Upper lobe of left lung (tissue), 6 donors: ENCODE measurements around the gene CCDC127. TPM values are rescaled to one million over a fixed set of nuclear protein-coding genes. Genes with fewer than 3 reads are reported as not detected.
"Not testable (repeated sequence)": the region's sequence is repeated elsewhere in the genome, so short reads cannot be mapped to it uniquely, and the experiment has no call there.

Experiments used
- ATAC-seq, 2 donors: fragments of 200-7000 bp; cut with Tn5 transposase; one replicate each; pipeline ENCODE4 v1.9.1; 2022; ENCODE audit warnings: mild to moderate bottlenecking in 2 of 2, moderate library complexity in 2 of 2; ENCODE audit not compliant: low FRiP score in 2 of 2
- DNase-seq, 2 donors: peaks; one replicate each; pipeline ENCODE4 v3.0.0-alpha.2; 2019 to 2020
- H3K27ac ChIP-seq, 4 donors: fragments of 200-600 bp; sonication (generic); one replicate each; pipeline ENCODE4 v1.5.1; 2016 to 2019
- H3K27me3 ChIP-seq, 4 donors: fragments of 200-600 bp; sonication (generic); one replicate each; pipeline ENCODE4 v1.5.1; 2017 to 2019
- H3K36me3 ChIP-seq, 4 donors: fragments of 200-600 bp; sonication (generic); one replicate each; pipeline ENCODE4 v1.5.1; 2016 to 2019
- H3K4me1 ChIP-seq, 4 donors: fragments of 200-600 bp; sonication (generic); one replicate each; pipeline ENCODE4 v1.5.1; 2018 to 2019
- H3K4me3 ChIP-seq, 4 donors: fragments of 200-600 bp; sonication (generic); one replicate each; pipeline ENCODE4 v1.5.1; 2017 to 2019; ENCODE audit warnings: mild to moderate bottlenecking in 2 of 4, moderate library complexity in 1 of 4
- H3K9me3 ChIP-seq, 4 donors: fragments of 200-600 bp; sonication (generic); one replicate each; pipeline ENCODE4 v1.5.1; 2018 to 2019
- CTCF ChIP-seq, 6 experiments: fragments of 450-650 bp in 4 of 6; fragments of 200-600 bp in 2 of 6; sonication (generic) in 2 of 6; IDR thresholded peaks; one replicate each; pipeline ENCODE4 v1.5.1; 2016 to 2019; ENCODE audit warnings: antibody characterized with exemption in 6 of 6
- EP300 ChIP-seq, 4 donors: sonication (generic); formaldehyde crosslinking; IDR thresholded peaks; one replicate each; pipeline ENCODE4 v1.5.1; 2017; ENCODE audit warnings: antibody characterized with exemption in 4 of 4, control low read depth in 2 of 4
- POLR2A ChIP-seq, 4 donors: fragments of 450-650 bp; IDR thresholded peaks; one replicate each; pipeline ENCODE4 v1.5.1; 2016 to 2017; ENCODE audit warnings: antibody characterized with exemption in 4 of 4, mild to moderate bottlenecking in 2 of 4
- POLR2AphosphoS5 ChIP-seq, 2 donors: sonication (generic); formaldehyde crosslinking; IDR thresholded peaks; one replicate each; pipeline ENCODE4 v1.5.1; 2017; ENCODE audit warnings: antibody characterized with exemption in 2 of 2
- WGBS, 2 donors: methylation state at CpG; one replicate each; pipeline ENCODE4 v1.1.5; 2017 to 2018; 5-methylcytosine and 5-hydroxymethylcytosine counted together
- total RNA-seq, 6 donors: library from RNA; depleted of rRNA in 4 of 6; stranded (reverse); fragments of >200 nt in 4 of 6; gene quantifications; one replicate each; pipeline versions ENCODE4 v1.1.0 to v1.2.1, GENCODE V29; 2016 to 2021
- donor health status: DM: no; HTN: no; CAD: no; lungs with moderate emphysema.
- donor health status: DM: no; HTN: yes; CAD: no; lungs with severe emphysema.

CCDC127 gene
- 1 to 10 TPM; 3.1 to 8.5 (median 4.8) TPM for total RNA-seq

- WGBS, 2 donors, result 1% methylated on average over 15 to 28 of the region's 75 CpGs
- Histone ChIP-seq H3K27ac (peak within 1 kb of the TSS; percentile 92 to 97 (median 94)), H3K4me3 (peak within 1 kb of the TSS; percentile 84 to 99 (median 93)), H3K4me1 (peaks cover 12 to 37% (median 25%) of the 10 kb centered on the region in 4 donors)
- ATAC-seq, result peak; percentile 95 to 97
- H3K9me3 ChIP-seq, H3K36me3 ChIP-seq, H3K27me3 ChIP-seq: not testable (repeated sequence)
- TF ChIP-seq CTCF (IDR thresholded peaks at IDR 0.05), result peak in 5 of 6 experiments; percentile 19 to 56 (median 34)
- TF ChIP-seq POLR2A (IDR thresholded peaks at IDR 0.05), result peak in 3 of 4 donors; percentile 67 to 96 (median 87)
- TF ChIP-seq POLR2AphosphoS5 (IDR thresholded peaks at IDR 0.05), result peak; percentile 87 to 97
- peak; percentile 96 to 100 for DNase-seq
Measured at GRCh38 chr5:217494-218456, at the start of gene CCDC127, which contains the start of gene SDHA. Gene CCDC127, minus strand, starts transcription at chr5:218153. Its CDS starts 1,304 bp downstream, at chr5:216849. Gene SDHA, plus strand, starts transcription at chr5:218320. Its CDS starts 36 bp downstream, at chr5:218356.

GRCh38 chr5:267716-268115, 49.8 kb upstream of the CCDC127 start:
- Histone ChIP-seq H3K27ac (no peak overlapping the region), H3K4me3 (no peak overlapping the region), H3K9me3 (no peaks in the 10 kb centered on the region), H3K36me3 (peaks cover 0 to 31% (median 15%) of the 10 kb centered on the region in 4 donors), H3K27me3 (no peaks in the 10 kb centered on the region), H3K4me1 (peaks cover 0 to 12% (median 7%) of the 10 kb centered on the region in 4 donors)
- TF ChIP-seq POLR2A (IDR thresholded peaks at IDR 0.05) (no peak), POLR2AphosphoS5 (IDR thresholded peaks at IDR 0.05) (no peak), EP300 (IDR thresholded peaks at IDR 0.05) (no peak), CTCF (IDR thresholded peaks at IDR 0.05) (no peak)
- ATAC-seq (no peak), DNase-seq (no peak)
- WGBS, 2 donors, result 88 to 100% methylated on average over 1 of the region's 1 CpG

GRCh38 chr5:266311-267026, 48.5 kb upstream of the CCDC127 start:
- H3K9me3 ChIP-seq, H3K27ac ChIP-seq, H3K4me3 ChIP-seq, DNase-seq, H3K27me3 ChIP-seq: not testable (repeated sequence)
- peak in 1 of 2 donors; percentile 76 for ATAC-seq
- Histone ChIP-seq H3K4me1 (peaks cover 0 to 10% (median 4%) of the 10 kb centered on the region in 4 donors), H3K36me3 (peaks cover 0 to 31% (median 15%) of the 10 kb centered on the region in 4 donors)
- 93 to 95% methylated on average over 17 to 19 of the region's 19 CpGs for WGBS, 2 donors

- Histone ChIP-seq H3K4me1 (peaks cover 0 to 9% (median 3%) of the 10 kb centered on the region in 4 donors), H3K27ac (peak overlapping the region in 2 of 4 donors; percentile 14 to 71), H3K27me3 (no peaks in the 10 kb centered on the region), H3K4me3 (no peak overlapping the region), H3K36me3 (peaks cover 0 to 31% (median 15%) of the 10 kb centered on the region in 4 donors), H3K9me3 (no peaks in the 10 kb centered on the region)
- ATAC-seq (peak; percentile 26 to 36), DNase-seq (no peak)
- TF ChIP-seq POLR2AphosphoS5 (IDR thresholded peaks at IDR 0.05), result no peak
- TF ChIP-seq POLR2A (IDR thresholded peaks at IDR 0.05), result no peak
- TF ChIP-seq EP300 (IDR thresholded peaks at IDR 0.05), result no peak
- TF ChIP-seq CTCF (IDR thresholded peaks at IDR 0.05), result no peak
- WGBS, 2 donors, result 88 to 89% methylated on average over 6 to 10 of the region's 10 CpGs
Measured at GRCh38 chr5:264338-264737, 46.4 kb upstream of the CCDC127 start.

- Histone ChIP-seq H3K36me3 (peaks cover 0 to 34% (median 18%) of the 10 kb centered on the region in 4 donors), H3K27ac (peak overlapping the region in 3 of 4 donors; percentile 16 to 71 (median 22))
- DNase-seq, H3K27me3 ChIP-seq, H3K4me3 ChIP-seq, H3K4me1 ChIP-seq, H3K9me3 ChIP-seq: not testable (repeated sequence)
- 65 to 74% methylated on average over 9 of the region's 9 CpGs for WGBS, 2 donors
- ATAC-seq, result peak in 1 of 2 donors; percentile 79
Measured at GRCh38 chr5:263275-263974, 45.5 kb upstream of the CCDC127 start.
